SHP77 (cell line): ENCODE measurements around the gene UBR3.
"Not testable (repeated sequence)": the region's sequence is repeated elsewhere in the genome, so short reads cannot be mapped to it uniquely, and the experiment has no call there.

Source experiments
- DNase-seq, 2 experiments: peaks; one replicate each; lab custom pipeline; 2025; lab: John Stamatoyannopoulos, UW

UBR3 gene

GRCh38 chr2:169946092-169946491 is 118.8 kb downstream of the UBR3 start:
- no peak for DNase-seq

DNA sequence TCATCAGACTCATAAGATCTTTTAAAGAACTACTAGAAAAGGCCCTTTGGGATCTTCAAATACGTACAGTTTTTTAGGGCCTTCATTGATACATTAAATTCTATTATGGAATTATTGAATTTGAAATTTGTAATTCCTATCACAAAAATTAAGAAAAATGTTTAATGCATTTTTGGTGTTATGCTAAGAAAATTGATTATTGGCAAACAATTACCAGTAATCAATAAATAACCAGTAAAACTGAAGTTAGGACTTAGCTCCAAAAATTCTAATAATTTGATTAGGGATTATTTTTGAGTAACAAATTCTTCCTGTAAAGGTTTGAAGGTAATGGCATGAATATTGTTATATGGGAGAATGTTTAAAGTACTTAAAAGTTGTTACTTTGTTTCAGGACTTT is 119.3 kb downstream of the UBR3 start:
- DNase-seq = no peak

GRCh38 chr2:169955940-169956339 is 128.7 kb downstream of the UBR3 start:
- no peak for DNase-seq

DNA sequence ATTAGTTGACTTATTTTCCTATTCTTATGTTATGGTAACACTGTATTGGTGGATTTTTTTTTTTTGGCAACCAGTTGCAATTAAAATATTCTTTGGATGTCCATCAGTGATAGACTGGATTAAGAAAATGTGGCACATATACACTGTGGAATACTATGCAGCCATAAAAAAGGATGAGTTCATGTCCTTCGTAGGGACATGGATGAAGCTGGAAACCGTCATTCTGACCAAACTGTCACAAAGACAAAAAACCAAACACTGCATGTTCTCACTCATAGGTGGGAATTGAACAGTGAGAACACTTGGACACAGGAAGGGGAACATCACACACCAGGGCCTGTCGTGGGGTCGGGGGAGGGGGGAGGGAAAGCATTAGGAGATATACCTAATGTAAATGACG is 130.0 kb downstream of the UBR3 start:
- not testable (repeated sequence) for DNase-seq

DNA sequence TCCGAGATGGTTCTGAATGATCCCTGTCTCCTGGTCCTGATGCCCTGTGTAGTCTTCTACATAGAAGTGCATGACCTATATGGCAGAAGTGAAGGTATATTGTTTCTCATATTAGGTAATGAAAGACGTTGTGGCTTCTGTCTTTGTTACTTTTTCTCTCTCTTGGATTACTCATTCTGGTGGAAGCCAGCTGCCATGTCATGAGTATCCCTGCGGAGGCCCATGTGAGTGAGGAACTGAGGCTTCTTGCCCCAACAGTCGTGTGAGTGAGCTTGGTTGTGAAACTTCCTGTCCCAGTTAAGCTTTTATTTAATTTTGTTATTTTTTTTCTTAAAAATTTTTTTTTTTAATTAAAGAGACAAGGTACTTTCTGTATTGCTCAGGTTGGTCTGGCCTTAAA is 134.7 kb downstream of the UBR3 start:
- no peak for DNase-seq

DNA sequence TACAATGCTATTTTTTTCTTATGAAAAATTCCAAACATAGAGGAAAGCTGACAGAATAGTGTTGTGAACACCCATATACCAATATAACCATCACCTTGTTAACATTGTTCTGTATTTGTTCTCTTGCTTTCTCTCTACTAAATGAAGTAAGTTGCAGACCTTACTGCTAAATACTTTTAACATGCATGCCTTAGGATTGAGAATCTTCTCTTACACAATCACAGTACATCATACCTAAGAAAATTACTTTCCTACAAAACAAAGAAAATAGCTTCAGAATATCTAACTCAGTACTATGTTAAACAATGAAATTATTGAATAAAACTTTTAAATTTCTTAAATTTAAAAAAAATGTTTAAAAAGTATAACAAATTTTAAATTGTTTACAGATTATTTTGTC is 136.5 kb downstream of the UBR3 start:
- no peak for DNase-seq

GRCh38 chr2:169964740-169965139 is 137.5 kb downstream of the UBR3 start:
- DNase-seq = no peak

DNA sequence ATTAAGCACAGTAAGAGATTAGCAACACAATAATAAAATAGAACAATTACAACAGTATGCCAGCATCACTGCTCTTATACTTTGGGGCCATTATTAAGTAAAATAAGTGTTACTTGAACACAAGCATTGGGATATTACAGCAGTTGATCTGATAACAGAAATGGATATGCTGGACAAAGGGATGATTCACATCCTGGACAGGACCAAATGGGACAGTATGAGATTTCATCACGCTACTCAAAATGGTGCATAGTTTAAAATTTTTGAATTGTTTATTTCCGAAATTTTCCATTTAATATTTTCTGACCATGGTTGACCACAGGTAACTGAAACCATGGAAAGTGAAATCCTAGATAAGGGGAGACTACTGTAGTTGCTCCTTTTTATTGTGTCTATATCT is 138.2 kb downstream of the UBR3 start:
- no peak for DNase-seq

DNA sequence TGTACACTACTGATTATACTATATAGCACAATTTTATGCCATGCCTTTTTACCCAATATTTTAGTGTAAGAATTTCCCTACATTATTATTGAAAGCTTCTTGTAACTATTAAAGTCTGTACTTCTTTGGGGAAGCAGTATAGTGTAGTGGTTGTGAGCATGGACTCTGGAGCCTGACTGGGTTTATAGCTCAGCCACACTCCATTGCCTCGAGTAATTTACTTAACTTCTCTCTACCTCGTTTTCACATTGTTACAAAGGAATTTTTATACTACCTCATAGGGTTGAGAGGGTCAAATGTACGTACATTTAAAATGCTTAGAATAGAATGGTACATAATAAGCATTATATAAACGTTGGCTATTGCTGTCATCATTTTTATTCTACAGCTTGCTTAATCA is 139.2 kb downstream of the UBR3 start:
- no peak for DNase-seq

GRCh38 chr2:169968743-169969142 is 141.5 kb downstream of the UBR3 start:
- DNase-seq = no peak

DNA sequence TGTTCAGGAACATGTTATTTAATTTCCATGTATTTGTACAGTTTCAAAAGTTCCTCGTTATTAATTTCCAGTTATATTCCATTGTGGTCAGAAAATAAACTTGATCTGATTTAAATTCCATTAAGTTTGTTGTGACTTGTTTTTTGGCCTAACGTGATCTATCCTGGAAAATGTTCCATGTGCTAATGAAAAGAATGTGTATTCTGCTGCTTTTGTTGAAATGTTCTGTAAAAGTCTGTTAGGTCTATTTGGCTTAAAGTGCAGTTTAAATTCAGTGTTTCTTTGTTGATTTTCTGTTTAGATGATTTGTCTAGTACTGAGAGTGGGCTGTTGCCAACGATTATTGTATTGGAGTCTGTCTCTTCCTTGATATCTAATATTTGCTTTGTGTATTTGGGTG is 148.0 kb downstream of the UBR3 start:
- DNase-seq = no peak

- DNase-seq = no peak
These were observed 149.1 kb downstream of the UBR3 start for GRCh38 chr2:169976335-169976851.

DNA sequence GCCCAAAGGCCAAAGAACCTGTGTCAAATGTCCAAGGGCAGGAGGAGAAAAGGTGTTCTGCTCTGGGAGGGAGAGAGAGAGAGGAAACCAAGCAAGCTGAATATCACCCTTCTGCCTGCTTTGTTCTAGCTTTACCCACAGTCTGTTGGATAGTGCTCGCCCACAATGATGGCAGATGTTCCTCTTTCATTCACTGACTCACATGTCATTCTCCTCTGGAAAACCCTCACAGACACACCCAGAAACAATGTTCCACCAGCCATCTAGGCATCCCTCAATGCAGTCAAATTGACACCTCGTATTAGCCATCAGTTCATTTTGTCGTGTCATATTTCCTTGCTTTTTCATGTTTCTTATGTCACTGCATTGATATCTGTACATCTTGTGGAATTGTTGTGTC is 150.3 kb downstream of the UBR3 start:
- no peak for DNase-seq

- no peak for DNase-seq
These were observed 151.3 kb downstream of the UBR3 start for GRCh38 chr2:169978402-169979017.

GRCh38 chr2:169979025-169979424 is 151.8 kb downstream of the UBR3 start:
- no peak for DNase-seq

GRCh38 chr2:169980001-169980400 is 152.7 kb downstream of the UBR3 start:
- DNase-seq = no peak

DNA sequence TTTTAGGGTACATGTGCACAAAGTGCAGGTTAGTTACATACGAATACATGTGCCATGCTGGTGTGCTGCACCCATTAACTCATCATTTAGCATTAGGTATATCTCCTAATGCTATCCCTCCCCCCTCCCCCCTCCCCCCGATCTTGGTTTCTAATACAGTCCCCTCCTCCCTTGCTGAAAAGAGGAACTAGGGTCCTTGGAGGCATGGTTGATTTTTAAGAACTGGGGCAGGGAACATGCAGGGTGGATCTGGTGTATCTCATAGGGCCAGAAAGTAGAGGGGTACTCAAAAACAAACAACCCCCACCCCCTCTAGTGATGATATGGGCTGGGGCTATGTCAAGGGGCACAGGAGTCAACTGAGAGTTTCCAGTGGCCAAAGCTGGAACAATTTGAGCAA is 153.4 kb downstream of the UBR3 start:
- DNase-seq = no peak

GRCh38 chr2:169982929-169983328 is 155.7 kb downstream of the UBR3 start:
- no peak for DNase-seq

DNA sequence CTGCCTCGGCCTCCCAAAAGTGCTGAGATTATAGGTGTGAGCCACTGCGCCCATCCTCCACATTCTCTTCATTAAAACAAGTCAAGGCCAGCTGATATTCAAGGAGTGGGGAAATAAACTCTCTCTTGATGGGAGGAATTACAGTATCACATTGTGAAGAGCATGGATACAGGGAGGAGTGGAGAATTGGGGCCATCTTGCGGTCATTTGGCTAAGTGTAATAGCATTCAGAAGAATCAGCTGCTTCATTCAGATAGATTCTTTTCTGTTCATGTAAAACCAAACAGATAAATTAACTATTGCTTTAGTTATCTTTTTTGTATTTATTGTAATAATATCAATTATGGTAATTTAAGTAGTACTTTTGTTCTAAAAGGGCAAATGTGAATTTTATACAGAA is 156.3 kb downstream of the UBR3 start:
- DNase-seq = no peak

DNA sequence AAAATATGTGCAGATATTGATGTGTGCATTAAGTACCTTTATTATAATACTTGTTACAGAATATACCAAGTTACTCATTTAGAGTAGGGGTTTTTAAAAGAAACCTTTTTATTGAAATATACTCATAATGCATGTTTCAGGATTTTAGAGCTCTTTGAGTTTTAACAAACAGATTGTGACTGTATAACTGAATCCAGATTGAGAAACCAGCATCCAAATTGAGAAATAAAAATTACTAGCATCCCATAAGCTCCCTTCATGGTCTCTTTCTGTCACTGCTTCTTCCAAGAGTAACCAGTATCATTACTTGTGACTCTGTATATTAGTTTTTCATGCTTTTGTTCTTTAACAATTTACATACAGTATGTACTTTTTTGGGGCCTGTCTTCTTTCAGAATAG is 156.9 kb downstream of the UBR3 start:
- DNase-seq = no peak

- no peak for DNase-seq
These were observed 167.5 kb downstream of the UBR3 start for GRCh38 chr2:169994752-169995151.

DNA sequence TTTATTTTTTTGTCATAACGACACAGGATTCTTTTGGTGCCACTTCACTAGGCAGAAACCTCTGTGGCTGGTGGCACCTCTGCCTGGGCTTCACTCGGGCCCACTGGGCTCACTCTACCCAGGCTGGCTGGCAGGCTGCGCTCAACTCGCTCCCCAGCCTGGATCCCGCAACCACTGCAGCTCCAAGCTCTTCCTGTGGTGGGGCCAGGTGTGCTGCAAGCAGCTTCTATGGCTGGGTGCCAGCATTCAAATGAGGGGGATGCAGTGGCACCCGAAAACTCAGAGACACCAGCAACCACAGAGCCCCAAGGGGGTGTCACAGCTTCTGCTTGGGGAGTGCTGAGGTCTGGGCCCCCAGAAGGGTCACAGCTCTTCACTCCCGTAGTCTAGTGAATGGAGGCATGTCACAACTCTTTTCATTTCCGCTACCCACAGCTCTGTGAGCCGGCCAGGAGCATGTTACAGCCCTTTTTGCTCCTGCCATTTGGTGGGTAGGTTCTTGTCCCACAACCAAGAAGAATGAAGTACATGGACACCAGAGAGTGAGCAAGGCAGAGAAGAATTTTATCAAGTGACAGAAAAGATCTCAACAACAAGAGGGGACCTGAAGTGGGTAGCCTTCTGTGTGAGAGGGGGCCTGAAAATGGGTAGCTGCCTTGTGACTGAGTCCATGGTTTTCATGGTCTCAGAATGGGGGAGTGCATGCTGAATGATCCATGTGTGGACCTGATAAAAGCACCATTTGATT is 170.1 kb downstream of the UBR3 start:
- no peak for DNase-seq

- DNase-seq = peak in 1 of 2 experiments; percentile 18
These were observed 171.8 kb downstream of the UBR3 start for GRCh38 chr2:169999054-169999453.

DNA sequence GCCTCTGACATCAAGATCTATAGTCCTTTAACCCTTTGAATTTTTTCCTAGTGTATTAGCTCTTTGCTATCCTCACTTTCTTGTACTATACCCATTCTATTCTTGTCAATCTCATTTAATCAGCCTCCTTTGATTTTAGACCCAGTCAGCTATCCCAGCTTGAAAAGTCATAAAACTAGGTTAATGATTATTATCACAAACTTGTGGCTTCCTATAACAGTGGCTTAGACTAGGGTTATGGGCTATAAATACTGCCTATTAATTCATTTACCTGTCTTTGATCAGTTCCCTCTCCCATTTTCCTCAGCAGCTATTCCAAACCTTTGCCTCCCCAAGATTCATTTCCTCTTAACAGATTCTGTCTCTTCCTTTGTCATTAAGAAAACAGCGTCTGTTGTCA is 174.8 kb downstream of the UBR3 start:
- DNase-seq = no peak
